ENCODE results near the gene RAMP1.

GRCh38 chr2:237939251-237939650 lies 79.8 kb downstream of the RAMP1 start:
- no peak for TF ChIP-seq EZH2 (IDR thresholded peaks at IDR 0.05; ENCODE audit: insufficient read depth, low read length)
- no peak for TF ChIP-seq CTCF (IDR thresholded peaks at IDR 0.05; ENCODE audit: insufficient read depth, low read depth, low read length)
